Muscle layer of colon (tissue), 2 donors: ENCODE data around the gene GP2.

Experiments
- H3K27ac ChIP-seq: one replicate; pipeline ENCODE4 v1.7.0; 2013; ENCODE audit warnings: low read depth, mild to moderate bottlenecking, low read length, moderate library complexity
- H3K27me3 ChIP-seq, 2 donors: one replicate each; pipeline ENCODE4 v1.7.0; 2013; ENCODE audit warnings: low read length in 2 of 2, mild to moderate bottlenecking in 2 of 2; ENCODE audit not compliant: insufficient read depth in 2 of 2, control insufficient read depth in 1 of 2
- H3K36me3 ChIP-seq: one replicate; pipeline ENCODE4 v1.7.0; 2013; ENCODE audit warnings: mild to moderate bottlenecking, low read length; ENCODE audit not compliant: insufficient read depth
- H3K4me1 ChIP-seq: one replicate; pipeline ENCODE4 v1.7.0; 2013; ENCODE audit warnings: mild to moderate bottlenecking, low read length; ENCODE audit not compliant: insufficient read depth
- H3K4me3 ChIP-seq, 2 donors: one replicate each; pipeline ENCODE4 v1.7.0; 2013; ENCODE audit warnings: low read length in 2 of 2, low read depth in 1 of 2, mild to moderate bottlenecking in 1 of 2, moderate library complexity in 1 of 2
- H3K9ac ChIP-seq: one replicate; pipeline ENCODE4 v1.7.0; 2013; ENCODE audit warnings: low read length
- H3K9me3 ChIP-seq: one replicate; pipeline ENCODE4 v1.7.0; 2013; ENCODE audit warnings: mild to moderate bottlenecking, low read length
- donor health status: abdominal sarcoma.
- donor health status: Adenocarcinoma of cecum.

The GP2 gene

GRCh38 chr16:20327444-20328041, at the start of gene GP2:
Gene GP2 (minus strand): TSS chr16:20327513. CDS start chr16:20326431, 1,082 bp downstream.
- no peak within 1 kb of the TSS for H3K27ac ChIP-seq
- H3K4me1 ChIP-seq = no peaks in the 10 kb centered on the region
- no peak within 1 kb of the TSS for H3K4me3 ChIP-seq

GRCh38 chr16:20372701-20373100, 45.4 kb upstream of the GP2 start:
- Histone ChIP-seq H3K27me3 (no peaks in the 10 kb centered on the region), H3K4me3 (no peak overlapping the region), H3K27ac (no peak overlapping the region), H3K9me3 (no peaks in the 10 kb centered on the region), H3K36me3 (no peaks in the 10 kb centered on the region), H3K9ac (no peak overlapping the region), H3K4me1 (no peaks in the 10 kb centered on the region)

More at GRCh38 chr16:20327444-20328041, at the start of gene GP2:
- no peaks in the 10 kb centered on the region for H3K9me3 ChIP-seq
- H3K9ac ChIP-seq = no peak within 1 kb of the TSS
- H3K36me3 ChIP-seq = no peaks in the 10 kb centered on the region
- H3K27me3 ChIP-seq = no peaks in the 10 kb centered on the region

GRCh38 chr16:20369452-20370054, 42.2 kb upstream of the GP2 start:
- H3K4me3 ChIP-seq = no peak overlapping the region
- H3K9me3 ChIP-seq = no peaks in the 10 kb centered on the region
- no peaks in the 10 kb centered on the region for H3K4me1 ChIP-seq
- no peak overlapping the region for H3K9ac ChIP-seq
- no peaks in the 10 kb centered on the region for H3K27me3 ChIP-seq
- no peak overlapping the region for H3K27ac ChIP-seq
- no peaks in the 10 kb centered on the region for H3K36me3 ChIP-seq

GRCh38 chr16:20364051-20364450, 36.7 kb upstream of the GP2 start:
- Histone ChIP-seq H3K27ac (no peak overlapping the region), H3K9me3 (no peaks in the 10 kb centered on the region), H3K9ac (no peak overlapping the region), H3K4me1 (no peaks in the 10 kb centered on the region), H3K27me3 (no peaks in the 10 kb centered on the region), H3K4me3 (no peak overlapping the region), H3K36me3 (no peaks in the 10 kb centered on the region)

- no peak overlapping the region for H3K27ac ChIP-seq
- no peak overlapping the region for H3K4me3 ChIP-seq
- H3K36me3 ChIP-seq = no peaks in the 10 kb centered on the region
- H3K9ac ChIP-seq = no peak overlapping the region
- H3K27me3 ChIP-seq = no peaks in the 10 kb centered on the region
- no peaks in the 10 kb centered on the region for H3K4me1 ChIP-seq
- no peaks in the 10 kb centered on the region for H3K9me3 ChIP-seq
These were observed 35.9 kb upstream of the GP2 start for GRCh38 chr16:20363191-20363590.

- no peaks in the 10 kb centered on the region for H3K4me1 ChIP-seq
- no peak overlapping the region for H3K9ac ChIP-seq
- H3K4me3 ChIP-seq = no peak overlapping the region
- no peaks in the 10 kb centered on the region for H3K27me3 ChIP-seq
- H3K27ac ChIP-seq = no peak overlapping the region
- H3K9me3 ChIP-seq = no peaks in the 10 kb centered on the region
- no peaks in the 10 kb centered on the region for H3K36me3 ChIP-seq
These were observed 32.7 kb upstream of the GP2 start for GRCh38 chr16:20359997-20360396.

- Histone ChIP-seq H3K36me3 (no peaks in the 10 kb centered on the region), H3K4me3 (no peak overlapping the region), H3K9ac (no peak overlapping the region), H3K4me1 (no peaks in the 10 kb centered on the region), H3K27me3 (no peaks in the 10 kb centered on the region), H3K27ac (no peak overlapping the region), H3K9me3 (no peaks in the 10 kb centered on the region)
These were observed 27.9 kb upstream of the GP2 start for GRCh38 chr16:20355114-20355782.

- H3K4me3 ChIP-seq = no peak overlapping the region
- H3K27me3 ChIP-seq = peaks cover 0 to 7% of the 10 kb centered on the region in 2 donors
- H3K36me3 ChIP-seq = no peaks in the 10 kb centered on the region
- no peak overlapping the region for H3K9ac ChIP-seq
- no peak overlapping the region for H3K27ac ChIP-seq
- no peaks in the 10 kb centered on the region for H3K4me1 ChIP-seq
- no peaks in the 10 kb centered on the region for H3K9me3 ChIP-seq
These were observed 26.1 kb upstream of the GP2 start for GRCh38 chr16:20353379-20353778.

GRCh38 chr16:20352615-20353014, 25.3 kb upstream of the GP2 start, which contains the start of gene UMOD:
Gene UMOD (minus strand): TSS chr16:20352715. CDS start chr16:20350737, 1,978 bp downstream.
- H3K4me3 ChIP-seq = no peak within 1 kb of the TSS
- H3K27me3 ChIP-seq = peaks cover 0 to 9% of the 10 kb centered on the region in 2 donors
- H3K9ac ChIP-seq = no peak within 1 kb of the TSS
- no peak within 1 kb of the TSS for H3K27ac ChIP-seq
- H3K9me3 ChIP-seq = no peaks in the 10 kb centered on the region
- no peaks in the 10 kb centered on the region for H3K36me3 ChIP-seq
- no peaks in the 10 kb centered on the region for H3K4me1 ChIP-seq

GRCh38 chr16:20349615-20350014, 22.3 kb upstream of the GP2 start:
- Histone ChIP-seq H3K36me3 (no peaks in the 10 kb centered on the region), H3K9ac (no peak overlapping the region), H3K9me3 (no peaks in the 10 kb centered on the region), H3K4me1 (no peaks in the 10 kb centered on the region), H3K4me3 (no peak overlapping the region), H3K27ac (no peak overlapping the region), H3K27me3 (peaks cover 0 to 9% of the 10 kb centered on the region in 2 donors)

GRCh38 chr16:20348365-20349185, 21.3 kb upstream of the GP2 start:
- Histone ChIP-seq H3K27me3 (peaks cover 0 to 9% of the 10 kb centered on the region in 2 donors), H3K36me3 (no peaks in the 10 kb centered on the region), H3K4me3 (no peak overlapping the region), H3K27ac (no peak overlapping the region), H3K9ac (no peak overlapping the region), H3K4me1 (no peaks in the 10 kb centered on the region), H3K9me3 (no peaks in the 10 kb centered on the region)
